Cardiac atrium fibroblast (primary cell): ENCODE data around the gene IVNS1ABP. TPM values are rescaled to one million over a fixed set of nuclear protein-coding genes. Genes with fewer than 3 reads are reported as not detected.

Experiments used
- total RNA-seq: library from RNA; depleted of rRNA; stranded (reverse); fragments of >200 nt; gene quantifications from 2 replicates; pipeline ENCODE4 v1.2.3, GENCODE V29; 2015

The IVNS1ABP gene
- 14.4 and 17.8 TPM in 2 replicates for total RNA-seq

GRCh38 chr1:185317034-185317885 lies at the start of gene IVNS1ABP:
Gene IVNS1ABP (minus strand): TSS chr1:185317243. CDS start chr1:185309493, 7,750 bp downstream.

Other genes with a start within 250 kb of the IVNS1ABP start
- 5.2 and 11.0 TPM in 2 replicates for gene TRMT1L, start 160.3 kb downstream of the IVNS1ABP start, total RNA-seq
- 3.1 and 3.8 TPM in 2 replicates for gene SWT1, start 160.1 kb downstream of the IVNS1ABP start, total RNA-seq